GM10847 (cell line): ENCODE results near the gene TDRD15.

ENCODE experiments used
- POLR2A ChIP-seq: IDR thresholded peaks from 2 replicates; pipeline ENCODE4 v1.6.1; 2011; ENCODE audit not compliant: insufficient read length; ENCODE audit errors: extremely low read depth

The TDRD15 gene

GRCh38 chr2:21123473-21124393 is at the start of gene TDRD15:
Gene TDRD15 (plus strand): TSS chr2:21123968. CDS start chr2:21137468, 13,500 bp downstream.
- TF ChIP-seq POLR2A = no peak

GRCh38 chr2:21078296-21078695 is 45.5 kb upstream of the TDRD15 start:
- TF ChIP-seq POLR2A = no peak

- TF ChIP-seq POLR2A = no peak
Observed at GRCh38 chr2:21083482-21083881, 40.3 kb upstream of the TDRD15 start.

GRCh38 chr2:21084401-21084800 is 39.4 kb upstream of the TDRD15 start:
- TF ChIP-seq POLR2A = no peak

- no peak for TF ChIP-seq POLR2A
Observed at GRCh38 chr2:21092308-21092869, 31.4 kb upstream of the TDRD15 start.

GRCh38 chr2:21095178-21095577 is 28.6 kb upstream of the TDRD15 start:
- no peak for TF ChIP-seq POLR2A

GRCh38 chr2:21095714-21096113 is 28.1 kb upstream of the TDRD15 start:
- TF ChIP-seq POLR2A = no peak

- TF ChIP-seq POLR2A = no peak
Observed at GRCh38 chr2:21096458-21096857, 27.3 kb upstream of the TDRD15 start.

GRCh38 chr2:21097331-21097730 is 26.4 kb upstream of the TDRD15 start:
- TF ChIP-seq POLR2A = no peak

GRCh38 chr2:21098294-21098693 is 25.5 kb upstream of the TDRD15 start:
- TF ChIP-seq POLR2A = no peak

GRCh38 chr2:21099281-21099907 is 24.4 kb upstream of the TDRD15 start:
- TF ChIP-seq POLR2A = no peak

GRCh38 chr2:21102356-21102755 is 21.4 kb upstream of the TDRD15 start:
- no peak for TF ChIP-seq POLR2A

- no peak for TF ChIP-seq POLR2A
Observed at GRCh38 chr2:21103274-21103891, 20.4 kb upstream of the TDRD15 start.

- no peak for TF ChIP-seq POLR2A
Observed at GRCh38 chr2:21104030-21104660, 19.6 kb upstream of the TDRD15 start.

- no peak for TF ChIP-seq POLR2A
Observed at GRCh38 chr2:21111012-21111411, 12.8 kb upstream of the TDRD15 start.
